Neural crest cell (in vitro differentiated cells): ENCODE data around the gene MAGEH1. TPM values are rescaled to one million over a fixed set of nuclear protein-coding genes. Genes with fewer than 3 reads are reported as not detected.
"Not testable (repeated sequence)": the region's sequence is repeated elsewhere in the genome, so short reads cannot be mapped to it uniquely, and the experiment has no call there.

Experiments used
- DNase-seq: peaks from one replicate; pipeline ENCODE4 v3.0.0; 2021; ENCODE audit warnings: low read depth, mixed read lengths, low spot score
- H3K27ac Mint-ChIP-seq: one replicate; pipeline ENCODE4 v1.8.0; 2021; ENCODE audit warnings: mild to moderate bottlenecking, mixed read lengths; ENCODE audit not compliant: unreplicated experiment
- H3K27me3 Mint-ChIP-seq: 2 replicates; pipeline ENCODE4 v1.8.0; 2021; ENCODE audit warnings: low read depth, mild to moderate bottlenecking, mixed read lengths
- H3K36me3 Mint-ChIP-seq: 2 replicates; pipeline ENCODE4 v1.8.0; 2021; ENCODE audit warnings: low read depth, mild to moderate bottlenecking, mixed read lengths
- H3K4me1 Mint-ChIP-seq: 2 replicates; pipeline ENCODE4 v1.8.0; 2021; ENCODE audit warnings: mixed read lengths
- H3K4me3 Mint-ChIP-seq: one replicate; pipeline ENCODE4 v1.8.0; 2021; ENCODE audit warnings: mild to moderate bottlenecking, mixed read lengths
- H3K9me3 Mint-ChIP-seq: 2 replicates; pipeline ENCODE4 v1.8.0; 2021; ENCODE audit warnings: mixed read lengths
- long read RNA-seq: library from polyadenylated mRNA; unstranded; transcript quantifications from one replicate; pipeline ENCODE4 v2.0.0, GENCODE V29; 2020
- total RNA-seq: library from RNA; stranded (reverse); gene quantifications from 2 replicates; pipeline ENCODE4 v1.2.1, GENCODE V29; 2021
- TF ChIP-seq, protein P1 (sequence below): fragments of 200-600 bp; sonication (generic); conservative IDR thresholded peaks from 2 replicates; pipeline ENCODE4 v1.5.0; 2021; ENCODE audit warnings: antibody characterized with exemption, mild to moderate bottlenecking

MAGEH1 gene, protein sequence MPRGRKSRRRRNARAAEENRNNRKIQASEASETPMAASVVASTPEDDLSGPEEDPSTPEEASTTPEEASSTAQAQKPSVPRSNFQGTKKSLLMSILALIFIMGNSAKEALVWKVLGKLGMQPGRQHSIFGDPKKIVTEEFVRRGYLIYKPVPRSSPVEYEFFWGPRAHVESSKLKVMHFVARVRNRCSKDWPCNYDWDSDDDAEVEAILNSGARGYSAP
- total RNA-seq, result 24.8 and 27.5 TPM in 2 replicates
- long read RNA-seq, transcript MAGEH1-201 (1 exons, 1,462 nt), result major isoform, 113 of 113 reads
- long read RNA-seq, partial matches to known transcripts, result 0 of 113 reads
- long read RNA-seq, other reads (novel, unspliced or antisense), result 0 of 113 reads

DNA sequence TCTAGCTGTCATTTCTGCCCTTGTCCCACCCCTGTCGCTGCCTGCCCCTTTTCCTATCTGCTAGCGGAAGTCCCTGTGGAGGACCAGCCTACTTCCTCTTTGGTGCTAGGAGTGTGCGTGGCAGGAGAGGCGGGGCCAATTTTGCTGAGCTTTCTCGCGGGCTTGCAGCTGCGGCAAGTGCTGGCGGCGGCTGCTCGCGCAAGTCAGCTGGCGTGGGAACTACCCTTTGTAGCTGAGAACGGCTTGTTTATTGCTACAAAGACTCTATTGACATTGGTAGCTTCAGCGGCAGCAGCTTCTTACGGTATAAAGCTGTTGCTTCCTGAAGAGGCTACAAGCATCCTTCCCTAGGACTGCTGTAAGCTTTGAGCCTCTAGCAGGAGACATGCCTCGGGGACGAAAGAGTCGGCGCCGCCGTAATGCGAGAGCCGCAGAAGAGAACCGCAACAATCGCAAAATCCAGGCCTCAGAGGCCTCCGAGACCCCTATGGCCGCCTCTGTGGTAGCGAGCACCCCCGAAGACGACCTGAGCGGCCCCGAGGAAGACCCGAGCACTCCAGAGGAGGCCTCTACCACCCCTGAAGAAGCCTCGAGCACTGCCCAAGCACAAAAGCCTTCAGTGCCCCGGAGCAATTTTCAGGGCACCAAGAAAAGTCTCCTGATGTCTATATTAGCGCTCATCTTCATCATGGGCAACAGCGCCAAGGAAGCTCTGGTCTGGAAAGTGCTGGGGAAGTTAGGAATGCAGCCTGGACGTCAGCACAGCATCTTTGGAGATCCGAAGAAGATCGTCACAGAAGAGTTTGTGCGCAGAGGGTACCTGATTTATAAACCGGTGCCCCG, at the start of gene MAGEH1:
Gene MAGEH1, plus strand, starts transcription at position 138 of the 843 bp plus-strand sequence. Its CDS starts 248 bp downstream, at position 386.
- no peaks in the 10 kb centered on the region for H3K36me3 Mint-ChIP-seq
- H3K27ac Mint-ChIP-seq, result peak within 1 kb of the TSS; percentile 86
- peaks cover 2% of the 10 kb centered on the region for H3K9me3 Mint-ChIP-seq
- H3K27me3 Mint-ChIP-seq, result peaks cover 15% of the 10 kb centered on the region
- peak; percentile 46 for DNase-seq
- peaks cover 17% of the 10 kb centered on the region for H3K4me1 Mint-ChIP-seq
- TF ChIP-seq, protein P1, sequence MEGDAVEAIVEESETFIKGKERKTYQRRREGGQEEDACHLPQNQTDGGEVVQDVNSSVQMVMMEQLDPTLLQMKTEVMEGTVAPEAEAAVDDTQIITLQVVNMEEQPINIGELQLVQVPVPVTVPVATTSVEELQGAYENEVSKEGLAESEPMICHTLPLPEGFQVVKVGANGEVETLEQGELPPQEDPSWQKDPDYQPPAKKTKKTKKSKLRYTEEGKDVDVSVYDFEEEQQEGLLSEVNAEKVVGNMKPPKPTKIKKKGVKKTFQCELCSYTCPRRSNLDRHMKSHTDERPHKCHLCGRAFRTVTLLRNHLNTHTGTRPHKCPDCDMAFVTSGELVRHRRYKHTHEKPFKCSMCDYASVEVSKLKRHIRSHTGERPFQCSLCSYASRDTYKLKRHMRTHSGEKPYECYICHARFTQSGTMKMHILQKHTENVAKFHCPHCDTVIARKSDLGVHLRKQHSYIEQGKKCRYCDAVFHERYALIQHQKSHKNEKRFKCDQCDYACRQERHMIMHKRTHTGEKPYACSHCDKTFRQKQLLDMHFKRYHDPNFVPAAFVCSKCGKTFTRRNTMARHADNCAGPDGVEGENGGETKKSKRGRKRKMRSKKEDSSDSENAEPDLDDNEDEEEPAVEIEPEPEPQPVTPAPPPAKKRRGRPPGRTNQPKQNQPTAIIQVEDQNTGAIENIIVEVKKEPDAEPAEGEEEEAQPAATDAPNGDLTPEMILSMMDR, result no peak
- H3K4me3 Mint-ChIP-seq, result peak within 1 kb of the TSS; percentile 95

DNA sequence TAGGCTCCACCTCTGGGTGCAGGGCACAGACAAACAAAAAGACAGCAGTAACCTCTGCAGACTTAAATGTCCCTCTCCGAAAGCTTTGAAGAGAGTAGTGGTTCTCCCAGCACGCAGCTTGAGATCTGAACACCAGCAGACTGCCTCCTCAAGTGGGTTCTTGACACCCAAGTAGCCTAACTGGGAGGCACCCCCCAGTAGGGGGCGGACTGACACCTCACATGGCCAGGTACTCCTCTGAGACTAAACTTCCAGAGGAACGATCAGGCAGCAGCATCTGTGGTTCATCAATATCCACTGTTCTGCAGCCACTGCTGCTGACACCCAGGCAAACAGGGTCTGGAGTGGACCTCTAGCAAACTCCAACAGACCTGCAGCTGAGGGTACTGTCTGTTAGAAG, 24.8 kb upstream of the MAGEH1 start:
- not testable (repeated sequence) for H3K27me3 Mint-ChIP-seq, H3K36me3 Mint-ChIP-seq, H3K4me1 Mint-ChIP-seq, H3K27ac Mint-ChIP-seq, H3K4me3 Mint-ChIP-seq, DNase-seq
- H3K9me3 Mint-ChIP-seq, result peaks cover 16% of the 10 kb centered on the region

DNA sequence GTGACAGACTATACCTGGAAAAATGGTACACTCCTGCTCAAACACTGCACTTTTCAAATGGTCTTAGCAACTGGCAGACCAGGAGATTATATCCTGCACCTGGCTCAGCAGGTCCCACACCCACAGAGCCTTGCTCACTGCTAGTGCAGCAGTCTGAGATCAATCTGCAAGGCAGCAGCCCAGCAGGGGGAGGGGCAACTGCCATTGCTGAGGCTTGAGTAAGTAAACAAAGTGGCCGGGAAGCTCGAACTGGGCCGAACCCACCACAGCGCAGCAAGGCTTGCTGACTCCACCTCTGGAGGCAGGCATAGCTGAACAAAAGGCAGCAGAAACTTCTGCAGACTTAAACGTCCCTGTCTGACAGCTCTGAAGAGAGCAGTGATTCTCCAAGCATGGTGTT, 8.5 kb upstream of the MAGEH1 start:
- H3K27ac Mint-ChIP-seq, H3K4me3 Mint-ChIP-seq, DNase-seq, H3K4me1 Mint-ChIP-seq, H3K36me3 Mint-ChIP-seq: not testable (repeated sequence)
- peaks cover 18% of the 10 kb centered on the region for H3K9me3 Mint-ChIP-seq
- H3K27me3 Mint-ChIP-seq, result peaks cover 69% of the 10 kb centered on the region

DNA sequence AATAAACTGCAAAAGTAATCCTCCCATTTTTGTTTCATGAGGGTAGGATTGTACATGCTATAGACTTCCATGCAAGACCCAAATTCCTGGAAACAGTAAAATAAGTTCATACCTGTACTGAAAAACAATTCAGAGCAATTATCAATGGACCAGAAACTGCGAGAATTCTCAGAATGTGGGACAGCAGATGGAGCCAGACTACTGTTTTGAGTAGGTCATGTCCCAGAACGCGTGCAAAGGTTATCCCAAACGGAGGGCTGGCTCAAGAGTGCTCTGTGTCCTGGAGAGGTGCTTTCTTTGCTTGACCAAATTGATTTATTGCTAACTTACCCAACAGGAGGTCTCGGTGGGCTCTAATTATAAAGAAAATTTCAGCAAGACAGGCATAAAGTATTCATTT, 1.7 kb upstream of the MAGEH1 start:
- Mint-ChIP-seq H3K36me3 (no peaks in the 10 kb centered on the region), H3K27me3 (peaks cover 33% of the 10 kb centered on the region), H3K27ac (no peak overlapping the region), H3K4me3 (peak overlapping the region; percentile 71), H3K4me1 (peaks cover 17% of the 10 kb centered on the region), H3K9me3 (peaks cover 2% of the 10 kb centered on the region)
- TF ChIP-seq, protein P1, result peak; percentile 26
- DNase-seq, result no peak

DNA sequence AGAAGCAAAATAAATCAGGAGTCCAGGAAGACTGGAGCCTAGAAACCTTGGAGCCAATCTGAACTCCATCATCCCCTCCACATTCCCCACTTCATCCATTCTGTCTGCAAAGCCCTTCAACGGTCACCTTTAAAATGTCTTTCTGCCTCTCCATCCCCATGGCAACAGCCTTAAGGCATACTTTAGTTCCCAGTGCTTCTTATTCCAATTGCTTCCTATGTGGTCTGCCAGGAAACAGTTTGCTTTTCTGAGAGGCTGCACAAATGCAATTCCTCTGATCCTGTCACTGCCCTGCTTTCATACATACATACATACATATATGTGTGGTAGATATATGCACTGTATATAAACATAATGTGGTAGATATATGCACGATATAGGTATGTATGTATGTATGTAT, 786 bp upstream of the MAGEH1 start:
- Mint-ChIP-seq H3K36me3 (no peaks in the 10 kb centered on the region), H3K27me3 (peaks cover 24% of the 10 kb centered on the region), H3K27ac (no peak overlapping the region), H3K4me1 (peaks cover 17% of the 10 kb centered on the region), H3K4me3 (peak overlapping the region; percentile 95), H3K9me3 (peaks cover 2% of the 10 kb centered on the region)
- TF ChIP-seq, protein P1, result no peak
- DNase-seq, result no peak

DNA sequence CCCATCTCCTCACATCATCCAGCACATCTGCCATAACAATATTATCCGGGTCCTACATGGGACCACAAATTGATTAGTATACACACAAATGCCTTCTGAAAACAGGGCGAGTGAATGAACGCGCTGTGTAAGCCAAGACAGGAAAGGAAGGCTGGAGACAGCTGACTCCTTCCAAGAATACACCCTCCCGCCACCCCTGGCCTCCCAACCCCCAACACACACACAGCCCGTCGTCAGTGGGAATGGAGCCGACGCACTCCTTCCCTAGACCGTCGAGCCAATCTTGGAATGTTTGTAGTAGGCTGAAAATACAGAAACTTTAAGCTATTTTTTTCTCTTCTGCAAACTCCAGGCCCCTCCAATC, 319 bp upstream of the MAGEH1 start:
- Mint-ChIP-seq H3K4me1 (peaks cover 17% of the 10 kb centered on the region), H3K4me3 (peak overlapping the region; percentile 95), H3K27ac (no peak overlapping the region), H3K36me3 (no peaks in the 10 kb centered on the region), H3K9me3 (peaks cover 2% of the 10 kb centered on the region), H3K27me3 (peaks cover 20% of the 10 kb centered on the region)
- TF ChIP-seq, protein P1, result no peak
- DNase-seq, result no peak
